Heart left ventricle (tissue), 13 donors: ENCODE data around the gene CFAP45.

Experiments
- POLR2A ChIP-seq, 2 donors: fragments of 450-650 bp; IDR thresholded peaks; one replicate each; pipeline ENCODE4 v1.6.1; 2017; ENCODE audit warnings: antibody characterized with exemption in 2 of 2, mild to moderate bottlenecking in 2 of 2, moderate library complexity in 2 of 2
- TF ChIP-seq, protein P1 (sequence below), 12 donors: fragments of 200-600 bp; sonication (generic) in 4 of 12; IDR thresholded peaks; one replicate each; pipeline versions ENCODE4 v1.5.0 to v1.8.0; 2018 to 2022; ENCODE audit warnings: antibody characterized with exemption in 12 of 12, mild to moderate bottlenecking in 5 of 12
- donor health status: ischemic (EF 13 %, LVEDD 7.1; RV severe dilation, severe dysfunction).
- donor health status: DM: no; HTN: yes; CAD: no.
- donor health status: DM: no; HTN: no; CAD: no.
- donor health status: ischemic (EF 25% LVEDD 6.9; RV normal size, moderate dysfunction).
- donor health status: ischemic (EF 25% LVEDD 5.7; RV mildly dilated, moderate dysfunction).
- donor health status: ischemic (EF 35%, LVEDD 5.7; RV mildly dilated, moderate dysfunction).
- donor health status: nonischemic (EF 11% LVEDD 7.7; RV severe dilation, severe dysfunction).
- donor health status: DM: yes; HTN: yes; CAD: no.
- donor health status: PGD.
- donor health status: ischemic (EF 29% LVEDD 5.4; RV normal size, mild dysfunction).
- donor health status: nonischemic (EF 23%, LVEDD 6.1; RV moderate dilation, normal function).

DNA sequence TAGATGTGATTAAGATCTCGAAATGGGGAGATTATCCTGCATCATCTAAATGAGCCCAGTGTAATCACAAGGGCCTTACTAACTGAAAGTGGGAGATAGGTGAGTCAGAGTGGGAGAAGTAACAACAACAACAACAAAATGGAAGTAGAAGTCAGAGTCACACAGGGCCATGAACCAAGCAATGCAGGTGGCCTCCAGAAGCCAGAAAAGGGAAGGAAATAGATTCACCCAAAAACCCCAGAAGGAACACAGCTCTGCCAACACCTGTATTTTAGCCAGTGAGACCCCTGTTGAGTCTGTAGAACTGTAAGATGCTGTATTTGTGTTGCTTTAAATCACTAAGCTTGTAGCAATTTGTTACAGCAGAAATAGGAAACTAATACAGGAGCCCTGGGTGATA, 21.3 kb upstream of the CFAP45 start:
- TF ChIP-seq, protein P1, sequence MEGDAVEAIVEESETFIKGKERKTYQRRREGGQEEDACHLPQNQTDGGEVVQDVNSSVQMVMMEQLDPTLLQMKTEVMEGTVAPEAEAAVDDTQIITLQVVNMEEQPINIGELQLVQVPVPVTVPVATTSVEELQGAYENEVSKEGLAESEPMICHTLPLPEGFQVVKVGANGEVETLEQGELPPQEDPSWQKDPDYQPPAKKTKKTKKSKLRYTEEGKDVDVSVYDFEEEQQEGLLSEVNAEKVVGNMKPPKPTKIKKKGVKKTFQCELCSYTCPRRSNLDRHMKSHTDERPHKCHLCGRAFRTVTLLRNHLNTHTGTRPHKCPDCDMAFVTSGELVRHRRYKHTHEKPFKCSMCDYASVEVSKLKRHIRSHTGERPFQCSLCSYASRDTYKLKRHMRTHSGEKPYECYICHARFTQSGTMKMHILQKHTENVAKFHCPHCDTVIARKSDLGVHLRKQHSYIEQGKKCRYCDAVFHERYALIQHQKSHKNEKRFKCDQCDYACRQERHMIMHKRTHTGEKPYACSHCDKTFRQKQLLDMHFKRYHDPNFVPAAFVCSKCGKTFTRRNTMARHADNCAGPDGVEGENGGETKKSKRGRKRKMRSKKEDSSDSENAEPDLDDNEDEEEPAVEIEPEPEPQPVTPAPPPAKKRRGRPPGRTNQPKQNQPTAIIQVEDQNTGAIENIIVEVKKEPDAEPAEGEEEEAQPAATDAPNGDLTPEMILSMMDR (IDR thresholded peaks at IDR 0.05) = no peak
- no peak for TF ChIP-seq POLR2A (IDR thresholded peaks at IDR 0.05)
